ENCODE data around the gene ZMYM2. TPM values are rescaled to one million over a fixed set of nuclear protein-coding genes. Genes with fewer than 3 reads are reported as not detected.

ZMYM2 gene
- total and polyA plus RNA-seq, 10 of the 15 experiments (the other 5 are each of a cell fraction or from before 2014, with no cell fraction given): 9.5 to 60.4 (median 34.6) TPM

GRCh38 chr13:20044086-20044485 is 85.6 kb downstream of the ZMYM2 start:
- 100% methylated on average over 1 of the region's 1 CpG for whole genome bisulfite sequencing (ENCODE audit: insufficient coverage, insufficient replicate concordance, low lambda C conversion rate, missing lambda C conversion rate)
- BruUV-seq (replicated peaks): no TSS peak
- H3K4me1 ChIP-seq (ENCODE audit: control insufficient read depth, insufficient read depth, low read length): 0 out of 2 replicates have a peak, but pooled peaks cover 3% of the 10 kb centered on the region
- in situ Hi-C loops (cut with MboI) (no loop called here), intact Hi-C loops (cut with micrococcal nuclease; ENCODE audit: unreplicated experiment) (no loop called here)
- ATAC-seq: no peak
- peaks cover 7 to 14% of the 10 kb centered on the region in 2 experiments; a peak in 3 of 4 replicates for H3K36me3 ChIP-seq (ENCODE audit: control insufficient read depth in 2 of 2, insufficient read depth in 2 of 2, low read length in 1 of 2)
- no peak for DNase-seq (ENCODE audit: low read depth, low spot score)
- CTCF ChIA-PET: no interaction called here
- SMC1A ChIA-PET (ENCODE audit: uncharacterized antibody, unreplicated experiment): no interaction called here
- FAIRE-seq: no peak
- no peak for TF ChIP-seq MEF2B (IDR thresholded peaks at IDR 0.05; ENCODE audit: partially characterized antibody, poor library complexity, severe bottlenecking)
- no peaks in the 10 kb centered on the region for H3K79me2 ChIP-seq (ENCODE audit: control insufficient read depth, insufficient read depth, low read length)
- POLR2A ChIA-PET: no interaction called here
- no peak overlapping the region for H3K9ac ChIP-seq (ENCODE audit: control insufficient read depth, insufficient read depth, low read length)
- no peak overlapping the region for H3K4me2 ChIP-seq (ENCODE audit: control insufficient read depth, insufficient read depth)
- no peaks in the 10 kb centered on the region for H3K9me3 ChIP-seq (replicated peaks; ENCODE audit: control insufficient read depth, insufficient read depth, low read length)
- RAD21 ChIA-PET (ENCODE audit: unreplicated experiment): no interaction called here
- H3K27ac ChIP-seq (ENCODE audit: control insufficient read depth, insufficient read depth): no peak overlapping the region
- H2AFZ ChIP-seq (ENCODE audit: control insufficient read depth, low read depth, low read length): no peak overlapping the region
- no peak overlapping the region for H3K4me3 ChIP-seq
- H3K27me3 ChIP-seq (replicated peaks in 1 of 2; ENCODE audit: control insufficient read depth in 2 of 2, insufficient read depth in 2 of 2, low read length in 1 of 2): no peaks in the 10 kb centered on the region
- no peaks in the 10 kb centered on the region for H4K20me1 ChIP-seq (ENCODE audit: control insufficient read depth, insufficient read depth)

DNA sequence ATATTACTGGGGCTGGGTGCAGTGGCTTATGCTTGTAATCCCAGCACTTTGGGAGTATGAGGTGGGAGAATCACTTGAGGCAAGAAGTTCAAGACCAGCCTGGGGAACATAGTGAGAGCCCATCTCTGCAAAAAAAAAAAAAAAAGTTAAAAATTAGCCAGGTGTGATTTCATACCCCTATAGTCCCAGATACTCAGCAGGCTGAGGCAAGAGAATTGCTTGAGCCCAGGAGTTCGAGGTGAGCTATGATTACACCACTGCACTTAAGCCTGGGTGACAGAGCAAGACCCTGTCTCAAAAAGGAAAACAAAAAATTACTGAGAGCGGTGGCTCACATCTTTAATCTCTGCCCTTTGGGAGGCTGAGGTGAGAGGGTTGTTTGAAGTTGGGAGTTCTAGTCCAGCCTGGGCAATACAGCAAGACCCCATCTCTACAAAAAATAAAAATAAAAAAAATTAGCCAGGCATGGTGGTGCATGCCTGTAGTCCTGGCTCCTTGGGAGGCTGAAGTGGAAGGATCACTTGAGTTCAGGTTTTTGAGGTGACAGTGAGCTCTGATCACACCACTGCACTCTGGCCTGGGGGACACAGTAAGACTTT is 87.5 kb downstream of the ZMYM2 start:
- SMC1A ChIA-PET (ENCODE audit: uncharacterized antibody, unreplicated experiment): interaction anchor here (0.6 to 1.1 kb wide), 2 partner anchors 11 to 61 kb away, joined by 3 to 4 read pairs; no protein-coding TSS in a partner anchor
- H4K20me1 ChIP-seq (ENCODE audit: control insufficient read depth, insufficient read depth): no peaks in the 10 kb centered on the region
- H3K36me3 ChIP-seq (ENCODE audit: control insufficient read depth in 2 of 2, insufficient read depth in 2 of 2, low read length in 1 of 2): peaks cover 7 to 14% of the 10 kb centered on the region in 2 experiments
- H2AFZ ChIP-seq (ENCODE audit: control insufficient read depth, low read depth, low read length): no peak overlapping the region
- H3K9ac ChIP-seq (ENCODE audit: control insufficient read depth, insufficient read depth, low read length): no peak overlapping the region
- intact Hi-C loops (cut with micrococcal nuclease; ENCODE audit: unreplicated experiment): no loop called here
- BruUV-seq (replicated peaks): no TSS peak
- no peak overlapping the region for H3K4me3 ChIP-seq
- 0 out of 2 replicates have a peak, but pooled peaks cover 3% of the 10 kb centered on the region for H3K4me1 ChIP-seq (ENCODE audit: control insufficient read depth, insufficient read depth, low read length)
- TF ChIP-seq KLF5 (IDR thresholded peaks at IDR 0.05; ENCODE audit: partially characterized antibody): no peak
- TF ChIP-seq JUND (IDR thresholded peaks at IDR 0.05; ENCODE audit: low read depth, low read length): no peak
- no peak for TF ChIP-seq NFIC (IDR thresholded peaks at IDR 0.05; ENCODE audit: low read depth, low read length)
- no peaks in the 10 kb centered on the region for H3K79me2 ChIP-seq (ENCODE audit: control insufficient read depth, insufficient read depth, low read length)
- CTCF ChIA-PET: no interaction called here
- no peak for FAIRE-seq
- no peak overlapping the region for H3K27ac ChIP-seq (ENCODE audit: control insufficient read depth, insufficient read depth)
- H3K9me3 ChIP-seq (replicated peaks; ENCODE audit: control insufficient read depth, insufficient read depth, low read length): no peaks in the 10 kb centered on the region
- no peak for ATAC-seq
- no peak overlapping the region for H3K4me2 ChIP-seq (ENCODE audit: control insufficient read depth, insufficient read depth)
- WGBS (ENCODE audit: insufficient coverage, insufficient replicate concordance, low lambda C conversion rate, missing lambda C conversion rate): 100% methylated on average over 2 of the region's 2 CpGs
- POLR2A ChIA-PET: no interaction called here
- no peak for DNase-seq (ENCODE audit: low read depth, low spot score)
- RAD21 ChIA-PET (ENCODE audit: unreplicated experiment): no interaction called here
- in situ Hi-C loops (cut with MboI): no loop called here
- no peaks in the 10 kb centered on the region for H3K27me3 ChIP-seq (replicated peaks in 1 of 2; ENCODE audit: control insufficient read depth in 2 of 2, insufficient read depth in 2 of 2, low read length in 1 of 2)
